ENCODE data around the gene DAPK1. TPM values are rescaled to one million over a fixed set of nuclear protein-coding genes. Genes with fewer than 3 reads are reported as not detected.

DAPK1 gene
- total RNA-seq, 1 donor from 2014 or later: 24.6 TPM

DNA sequence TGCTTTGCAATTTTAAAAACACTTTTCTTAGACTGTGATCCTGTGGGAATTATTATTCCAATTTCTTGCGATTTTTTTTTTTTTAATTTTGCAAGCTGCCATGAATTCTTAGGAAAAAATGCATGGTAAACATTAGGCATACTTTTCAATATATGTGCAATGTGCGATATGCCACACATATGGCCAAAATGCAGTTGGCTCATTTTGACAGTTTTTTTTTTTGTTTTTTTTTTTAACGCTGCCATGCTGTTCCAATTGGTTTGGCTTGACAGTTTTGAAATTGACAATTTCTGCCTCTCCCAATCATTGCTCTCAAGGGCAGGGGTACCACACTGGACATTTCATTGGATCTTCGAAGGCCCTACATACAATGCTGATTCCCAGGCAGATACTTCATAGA, 36.4 kb downstream of the DAPK1 start:
- TF ChIP-seq POLR2AphosphoS5 (IDR thresholded peaks at IDR 0.05; ENCODE audit: insufficient read depth in 1 of 2, low read depth in 1 of 2) (no peak), POLR2A (IDR thresholded peaks at IDR 0.05) (no peak)
- TF ChIP-seq, protein P1, sequence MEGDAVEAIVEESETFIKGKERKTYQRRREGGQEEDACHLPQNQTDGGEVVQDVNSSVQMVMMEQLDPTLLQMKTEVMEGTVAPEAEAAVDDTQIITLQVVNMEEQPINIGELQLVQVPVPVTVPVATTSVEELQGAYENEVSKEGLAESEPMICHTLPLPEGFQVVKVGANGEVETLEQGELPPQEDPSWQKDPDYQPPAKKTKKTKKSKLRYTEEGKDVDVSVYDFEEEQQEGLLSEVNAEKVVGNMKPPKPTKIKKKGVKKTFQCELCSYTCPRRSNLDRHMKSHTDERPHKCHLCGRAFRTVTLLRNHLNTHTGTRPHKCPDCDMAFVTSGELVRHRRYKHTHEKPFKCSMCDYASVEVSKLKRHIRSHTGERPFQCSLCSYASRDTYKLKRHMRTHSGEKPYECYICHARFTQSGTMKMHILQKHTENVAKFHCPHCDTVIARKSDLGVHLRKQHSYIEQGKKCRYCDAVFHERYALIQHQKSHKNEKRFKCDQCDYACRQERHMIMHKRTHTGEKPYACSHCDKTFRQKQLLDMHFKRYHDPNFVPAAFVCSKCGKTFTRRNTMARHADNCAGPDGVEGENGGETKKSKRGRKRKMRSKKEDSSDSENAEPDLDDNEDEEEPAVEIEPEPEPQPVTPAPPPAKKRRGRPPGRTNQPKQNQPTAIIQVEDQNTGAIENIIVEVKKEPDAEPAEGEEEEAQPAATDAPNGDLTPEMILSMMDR (IDR thresholded peaks at IDR 0.05): no peak
- no peak overlapping the region for H3K27ac ChIP-seq
- peaks cover 9% of the 10 kb centered on the region for H3K4me1 ChIP-seq
- no peaks in the 10 kb centered on the region for H3K9me3 ChIP-seq
- H3K4me3 ChIP-seq: no peak overlapping the region
- intact Hi-C loops (cut with DNase I): no loop called here
- no peak for DNase-seq (ENCODE audit: extremely low spot score in 2 of 2)
- no peaks in the 10 kb centered on the region for H3K27me3 ChIP-seq
- H3K36me3 ChIP-seq: no peaks in the 10 kb centered on the region

DNA sequence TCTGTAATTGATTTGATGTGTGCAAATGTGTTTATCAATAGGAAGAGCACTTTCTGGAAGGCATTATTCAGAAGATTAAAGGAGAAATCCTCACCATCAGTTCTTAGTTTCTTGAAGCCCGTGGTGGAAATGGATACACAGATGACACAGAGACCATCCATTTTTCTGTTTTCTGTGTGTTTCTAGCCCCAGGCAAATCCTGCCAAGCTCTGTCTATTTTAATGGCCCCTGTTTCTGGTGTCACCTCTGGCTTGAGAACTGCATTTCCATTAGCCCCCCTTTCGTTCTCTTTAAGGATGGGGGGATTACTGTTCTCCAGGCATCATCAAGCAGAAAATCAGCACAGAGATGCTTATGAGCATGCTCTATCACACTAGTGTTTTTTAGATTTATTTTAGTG, 37.3 kb downstream of the DAPK1 start:
- intact Hi-C loops (cut with DNase I): no loop called here
- Histone ChIP-seq H3K27me3 (no peaks in the 10 kb centered on the region), H3K4me3 (no peak overlapping the region), H3K9me3 (no peaks in the 10 kb centered on the region), H3K36me3 (no peaks in the 10 kb centered on the region), H3K27ac (no peak overlapping the region), H3K4me1 (peaks cover 9% of the 10 kb centered on the region)
- TF ChIP-seq, protein P1 (IDR thresholded peaks at IDR 0.05): no peak
- no peak for TF ChIP-seq POLR2A (IDR thresholded peaks at IDR 0.05)
- TF ChIP-seq POLR2AphosphoS5 (IDR thresholded peaks at IDR 0.05; ENCODE audit: insufficient read depth in 1 of 2, low read depth in 1 of 2): no peak
- no peak for DNase-seq (ENCODE audit: extremely low spot score in 2 of 2)

DNA sequence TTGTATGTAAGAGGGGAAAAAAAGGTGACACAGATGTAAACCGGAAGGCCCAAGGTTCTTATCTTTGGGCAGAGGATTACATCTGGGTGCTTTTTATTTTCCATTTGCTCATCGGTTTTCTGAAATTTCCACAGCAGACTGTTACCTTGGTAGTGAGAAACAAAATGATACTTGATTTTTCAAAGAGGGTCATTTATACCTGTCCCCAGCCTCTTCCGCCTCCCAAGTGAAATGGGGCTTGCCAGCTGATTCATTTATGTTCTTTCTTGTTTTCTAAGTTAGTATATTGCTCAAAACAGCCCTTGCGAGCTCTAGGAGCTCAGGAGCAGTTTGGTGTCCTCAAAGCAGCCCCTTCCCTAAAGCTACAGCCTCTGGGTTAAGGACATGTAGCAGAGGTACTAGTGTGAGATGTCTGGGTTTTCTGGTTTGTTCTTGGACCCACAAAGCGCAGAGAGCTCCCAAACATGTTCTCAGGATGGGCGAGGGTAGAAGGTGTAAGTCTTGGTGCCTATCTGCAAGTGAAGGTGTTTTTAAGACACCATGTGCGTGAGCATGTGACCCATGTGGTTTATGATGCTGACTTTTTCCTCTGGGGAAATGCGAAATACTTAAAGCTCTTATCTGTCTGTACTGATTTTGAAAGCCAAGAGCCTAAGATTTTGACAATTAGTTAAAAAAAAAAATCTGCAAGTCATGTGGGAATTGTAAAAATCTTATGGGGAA, 38.3 kb downstream of the DAPK1 start:
- TF ChIP-seq POLR2AphosphoS5 (IDR thresholded peaks at IDR 0.05; ENCODE audit: insufficient read depth in 1 of 2, low read depth in 1 of 2) (no peak), POLR2A (IDR thresholded peaks at IDR 0.05) (no peak)
- TF ChIP-seq, protein P1 (IDR thresholded peaks at IDR 0.05): no peak
- intact Hi-C loops (cut with DNase I): no loop called here

DNA sequence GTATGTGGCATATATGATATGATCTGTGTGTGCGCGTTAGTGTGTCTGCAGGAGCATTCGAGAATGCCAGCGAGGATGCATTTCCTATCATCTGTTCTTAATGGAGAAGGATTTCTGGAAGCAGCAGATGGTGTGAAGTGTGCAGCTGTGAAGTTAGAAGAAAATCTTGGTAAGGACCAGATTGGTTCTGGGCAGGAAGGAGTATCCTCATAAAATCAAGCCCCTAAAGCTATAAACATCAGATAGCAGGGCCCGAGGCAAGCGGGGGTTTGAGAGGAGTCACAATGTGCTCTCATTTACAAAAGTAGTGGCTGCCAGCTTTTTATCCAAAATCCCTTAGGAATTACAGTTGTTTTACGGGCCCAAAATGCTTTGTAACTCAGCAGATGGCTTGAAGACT, 40.0 kb downstream of the DAPK1 start:
- H3K4me1 ChIP-seq: peaks cover 9% of the 10 kb centered on the region
- intact Hi-C loops (cut with DNase I): no loop called here
- no peaks in the 10 kb centered on the region for H3K9me3 ChIP-seq
- H3K27me3 ChIP-seq: no peaks in the 10 kb centered on the region
- DNase-seq (ENCODE audit: extremely low spot score in 2 of 2): no peak
- H3K27ac ChIP-seq: no peak overlapping the region
- TF ChIP-seq POLR2A (IDR thresholded peaks at IDR 0.05) (no peak), POLR2AphosphoS5 (IDR thresholded peaks at IDR 0.05; ENCODE audit: insufficient read depth in 1 of 2, low read depth in 1 of 2) (no peak)
- TF ChIP-seq, protein P1 (IDR thresholded peaks at IDR 0.05): no peak
- no peak overlapping the region for H3K4me3 ChIP-seq
- H3K36me3 ChIP-seq: no peaks in the 10 kb centered on the region

More for the DNA sequence above, 38.3 kb downstream of the DAPK1 start:
- Histone ChIP-seq H3K9me3 (no peaks in the 10 kb centered on the region), H3K4me1 (peaks cover 9% of the 10 kb centered on the region), H3K27me3 (no peaks in the 10 kb centered on the region), H3K36me3 (no peaks in the 10 kb centered on the region), H3K27ac (no peak overlapping the region), H3K4me3 (no peak overlapping the region)
- no peak for DNase-seq (ENCODE audit: extremely low spot score in 2 of 2)

DNA sequence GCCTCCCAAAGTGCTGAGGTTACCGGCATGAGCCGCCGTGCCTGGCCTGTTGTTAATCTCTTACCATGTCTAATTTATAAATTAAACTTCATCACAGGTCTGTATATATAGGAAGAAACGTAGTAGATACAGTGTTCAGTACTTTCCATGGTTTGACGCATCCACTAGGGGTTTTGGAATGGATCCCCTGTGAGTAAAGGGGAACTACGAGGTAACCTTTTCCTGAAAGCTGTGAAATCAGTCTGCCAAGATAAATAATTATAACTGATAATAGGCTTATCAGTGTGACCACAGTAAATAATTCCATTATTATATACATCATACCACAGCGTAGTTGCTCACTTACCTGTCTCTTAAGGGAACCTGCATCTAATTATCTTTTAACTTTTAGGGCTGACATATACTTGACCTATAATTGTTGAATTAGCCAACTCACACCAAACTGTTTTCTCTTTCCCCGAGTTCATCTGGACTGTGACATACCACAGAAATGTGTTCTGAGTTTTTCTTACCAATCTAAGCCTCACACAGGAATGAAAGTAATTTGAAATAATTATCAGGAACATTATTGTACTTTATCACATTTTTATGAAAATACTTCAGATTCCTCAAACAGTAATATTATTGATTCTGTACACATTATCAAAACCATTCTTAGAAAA, 42.9 kb downstream of the DAPK1 start:
- intact Hi-C loops (cut with DNase I): no loop called here
- Histone ChIP-seq H3K27me3 (no peaks in the 10 kb centered on the region), H3K4me1 (peaks cover 9% of the 10 kb centered on the region), H3K36me3 (no peaks in the 10 kb centered on the region), H3K27ac (no peak overlapping the region), H3K9me3 (no peaks in the 10 kb centered on the region), H3K4me3 (no peak overlapping the region)
- no peak for DNase-seq (ENCODE audit: extremely low spot score in 2 of 2)
- TF ChIP-seq, protein P1 (IDR thresholded peaks at IDR 0.05): no peak
- TF ChIP-seq POLR2A (IDR thresholded peaks at IDR 0.05) (no peak), POLR2AphosphoS5 (IDR thresholded peaks at IDR 0.05; ENCODE audit: insufficient read depth in 1 of 2, low read depth in 1 of 2) (no peak)

All from vagina (tissue), 2 donors.